Progenitor cell of endocrine pancreas (in vitro differentiated cells): ENCODE data around the gene EIF3L. TPM values are rescaled to one million over a fixed set of nuclear protein-coding genes. Genes with fewer than 3 reads are reported as not detected.

Source experiments
- DNase-seq: peaks from one replicate; pipeline ENCODE4 v3.0.0; 2021; ENCODE audit warnings: low spot score; ENCODE audit not compliant: unreplicated experiment
- H3K27ac Mint-ChIP-seq: 2 replicates; pipeline ENCODE4 v1.8.0; 2021; ENCODE audit warnings: mild to moderate bottlenecking, moderate library complexity, mixed read lengths
- H3K27me3 Mint-ChIP-seq: 2 replicates; pipeline ENCODE4 v1.8.0; 2021; ENCODE audit warnings: mixed read lengths
- H3K36me3 Mint-ChIP-seq: 2 replicates; pipeline ENCODE4 v1.8.0; 2022; ENCODE audit warnings: mixed read lengths; ENCODE audit not compliant: insufficient read depth
- H3K4me1 Mint-ChIP-seq: 2 replicates; pipeline ENCODE4 v1.8.0; 2021; ENCODE audit warnings: low read depth, mixed read lengths
- H3K4me3 Mint-ChIP-seq: 2 replicates; pipeline ENCODE4 v1.8.0; 2021; ENCODE audit warnings: low read depth, mild to moderate bottlenecking, moderate library complexity, mixed read lengths
- H3K9me3 Mint-ChIP-seq: 2 replicates; pipeline ENCODE4 v1.8.0; 2021; ENCODE audit warnings: low read depth, mixed read lengths
- CTCF ChIP-seq: fragments of 200-600 bp; sonication (generic); IDR thresholded peaks from one replicate; pipeline ENCODE4 v1.5.0; 2021; ENCODE audit warnings: antibody characterized with exemption, mild to moderate bottlenecking; ENCODE audit not compliant: unreplicated experiment
- total RNA-seq: library from RNA; stranded (reverse); gene quantifications from 2 replicates; pipeline ENCODE4 v1.2.1, GENCODE V29; 2021

The EIF3L gene
- total RNA-seq, 1 donor from 2014 or later, result 725 TPM

GRCh38 chr22:37860796-37861421 is 11.7 kb downstream of the EIF3L start:
- no peak for TF ChIP-seq CTCF
- H3K9me3 Mint-ChIP-seq, result no peaks in the 10 kb centered on the region
- H3K27me3 Mint-ChIP-seq, result no peaks in the 10 kb centered on the region
- no peak for DNase-seq
- peaks cover 34% of the 10 kb centered on the region for H3K36me3 Mint-ChIP-seq
- H3K4me3 Mint-ChIP-seq, result no peak overlapping the region
- peak overlapping the region; percentile 54 for H3K27ac Mint-ChIP-seq
- H3K4me1 Mint-ChIP-seq, result peaks cover 3% of the 10 kb centered on the region

GRCh38 chr22:37862570-37863325 is 13.5 kb downstream of the EIF3L start:
- peak overlapping the region; percentile 29 for H3K27ac Mint-ChIP-seq
- peaks cover 3% of the 10 kb centered on the region for H3K4me1 Mint-ChIP-seq
- DNase-seq, result no peak
- no peak for TF ChIP-seq CTCF
- H3K4me3 Mint-ChIP-seq, result no peak overlapping the region
- no peaks in the 10 kb centered on the region for H3K27me3 Mint-ChIP-seq
- peaks cover 33% of the 10 kb centered on the region for H3K36me3 Mint-ChIP-seq
- H3K9me3 Mint-ChIP-seq, result no peaks in the 10 kb centered on the region

GRCh38 chr22:37865510-37865909 is 16.3 kb downstream of the EIF3L start:
- Mint-ChIP-seq H3K36me3 (peaks cover 26% of the 10 kb centered on the region), H3K9me3 (no peaks in the 10 kb centered on the region), H3K27ac (peak overlapping the region; percentile 41)

GRCh38 chr22:37870273-37870672 is 21.1 kb downstream of the EIF3L start:
- no peak for DNase-seq
- Mint-ChIP-seq H3K27me3 (no peaks in the 10 kb centered on the region), H3K27ac (no peak overlapping the region), H3K4me1 (no peaks in the 10 kb centered on the region), H3K9me3 (no peaks in the 10 kb centered on the region), H3K4me3 (no peak overlapping the region), H3K36me3 (peaks cover 23% of the 10 kb centered on the region)
- TF ChIP-seq CTCF, result no peak

More at GRCh38 chr22:37865510-37865909, 16.3 kb downstream of the EIF3L start:
- no peak for TF ChIP-seq CTCF
- no peak overlapping the region for H3K4me3 Mint-ChIP-seq
- DNase-seq, result no peak
- no peaks in the 10 kb centered on the region for H3K27me3 Mint-ChIP-seq
- H3K4me1 Mint-ChIP-seq, result peaks cover 3% of the 10 kb centered on the region

GRCh38 chr22:37880668-37881440 is 31.6 kb downstream of the EIF3L start:
- Mint-ChIP-seq H3K27me3 (no peaks in the 10 kb centered on the region), H3K27ac (no peak overlapping the region), H3K9me3 (no peaks in the 10 kb centered on the region), H3K4me1 (no peaks in the 10 kb centered on the region), H3K36me3 (peaks cover 21% of the 10 kb centered on the region), H3K4me3 (no peak overlapping the region)
- TF ChIP-seq CTCF, result no peak
- no peak for DNase-seq
